T-helper 2 cell treated with Interferon-gamma antibody and Interleukin-4, amounts not matched to agents 5 μg/mL and 100 μg/mL, for 36 hours (primary cell): Measurements from ENCODE around the gene IGIP.

ENCODE experiments used
- DNase-seq: peaks from one replicate; pipeline ENCODE4 v3.0.0; 2021; ENCODE audit warnings: low spot score
- H3K27ac Mint-ChIP-seq: one replicate; pipeline ENCODE4 v1.8.0; 2021; ENCODE audit warnings: mild to moderate bottlenecking, mixed read lengths
- H3K27me3 Mint-ChIP-seq: one replicate; pipeline ENCODE4 v1.8.0; 2021; ENCODE audit warnings: low read depth, mixed read lengths
- H3K36me3 Mint-ChIP-seq: one replicate; pipeline ENCODE4 v1.8.0; 2021; ENCODE audit warnings: low read depth, mixed read lengths
- H3K4me1 Mint-ChIP-seq: one replicate; pipeline ENCODE4 v1.8.0; 2021; ENCODE audit warnings: low read depth, mixed read lengths
- H3K4me3 Mint-ChIP-seq: one replicate; pipeline ENCODE4 v1.8.0; 2022; ENCODE audit warnings: mild to moderate bottlenecking, moderate library complexity, mixed read lengths
- H3K9me3 Mint-ChIP-seq: one replicate; pipeline ENCODE4 v1.8.0; 2021; ENCODE audit warnings: mixed read lengths

The IGIP gene

DNA sequence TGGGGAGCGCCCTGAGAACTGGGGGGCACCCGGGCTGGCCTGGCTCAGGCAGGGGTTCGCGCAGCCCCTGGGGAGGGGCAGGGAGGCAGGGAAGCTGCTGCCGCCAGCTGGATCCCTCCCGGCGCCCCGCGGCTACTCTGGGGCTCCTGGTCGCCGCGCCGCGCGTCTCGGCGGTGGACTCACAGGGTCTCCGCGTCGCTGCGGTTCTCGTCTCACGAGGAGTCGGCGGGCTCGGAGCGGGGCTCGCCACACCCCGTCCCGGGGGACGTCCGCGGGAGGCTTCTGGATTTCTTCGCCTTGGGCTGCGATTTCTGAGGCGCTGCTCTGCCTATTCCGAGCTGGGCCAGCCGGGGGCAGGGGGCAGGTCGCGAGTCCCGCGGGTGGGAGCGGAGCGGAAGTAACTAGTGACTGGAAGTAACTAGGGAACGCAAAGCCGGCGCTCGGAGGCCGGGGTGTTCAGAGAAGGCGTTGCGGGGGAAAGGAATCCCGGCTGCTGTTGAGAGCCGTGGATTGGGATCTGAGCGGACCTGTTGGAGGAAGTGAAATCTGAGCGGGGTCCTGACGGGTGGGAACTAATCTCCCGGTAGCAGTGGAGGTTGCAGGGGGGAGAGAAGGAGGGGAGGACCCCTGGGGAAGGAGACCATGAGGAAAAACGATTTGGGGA lies 49.8 kb downstream of the IGIP start:
- H3K4me3 Mint-ChIP-seq: peak overlapping the region; percentile 89
- peak; percentile 56 for DNase-seq
- no peaks in the 10 kb centered on the region for H3K9me3 Mint-ChIP-seq
- peak overlapping the region; percentile 77 for H3K27ac Mint-ChIP-seq
- peaks cover 13% of the 10 kb centered on the region for H3K4me1 Mint-ChIP-seq
- peaks cover 28% of the 10 kb centered on the region for H3K27me3 Mint-ChIP-seq
- H3K36me3 Mint-ChIP-seq: no peaks in the 10 kb centered on the region

DNA sequence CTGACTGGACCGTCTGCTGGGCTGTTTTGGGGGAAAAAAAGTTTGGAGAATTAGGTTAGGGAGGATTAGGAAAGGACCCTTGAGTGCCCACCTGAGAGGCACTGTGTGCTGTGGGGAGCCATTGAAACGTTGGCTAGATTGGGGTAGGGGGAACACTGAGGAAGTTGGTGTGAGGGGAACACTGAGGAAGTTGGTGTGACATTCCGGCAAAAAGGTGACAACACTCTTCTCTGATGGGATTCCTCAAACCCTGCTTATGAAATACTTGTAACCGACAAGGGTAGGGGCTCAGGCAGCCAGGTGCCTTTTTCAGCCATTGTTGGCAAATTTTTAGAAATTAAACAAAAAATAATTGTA lies 50.3 kb downstream of the IGIP start:
- Mint-ChIP-seq H3K4me3 (peak overlapping the region; percentile 89), H3K9me3 (no peaks in the 10 kb centered on the region), H3K36me3 (no peaks in the 10 kb centered on the region), H3K27me3 (peaks cover 27% of the 10 kb centered on the region), H3K4me1 (peaks cover 13% of the 10 kb centered on the region), H3K27ac (peak overlapping the region; percentile 77)
- DNase-seq: no peak

DNA sequence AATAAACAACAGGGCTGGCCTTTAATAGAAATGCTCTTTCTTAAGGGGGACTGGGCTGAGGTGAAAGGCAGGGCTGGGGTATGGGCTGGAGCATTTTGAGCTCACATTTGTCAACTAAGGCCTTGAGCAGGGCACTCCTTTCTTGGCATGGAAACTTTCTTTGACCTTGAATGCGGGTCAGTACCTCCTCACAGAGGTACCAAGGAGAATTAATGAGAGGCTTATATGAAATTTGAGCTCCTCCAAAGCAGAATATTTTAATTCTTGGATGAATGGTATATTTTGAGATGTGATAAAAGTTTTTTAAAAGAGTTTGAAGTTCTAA lies 52.3 kb downstream of the IGIP start:
- no peak overlapping the region for H3K27ac Mint-ChIP-seq
- peaks cover 21% of the 10 kb centered on the region for H3K27me3 Mint-ChIP-seq
- no peak overlapping the region for H3K4me3 Mint-ChIP-seq
- no peaks in the 10 kb centered on the region for H3K9me3 Mint-ChIP-seq
- peaks cover 13% of the 10 kb centered on the region for H3K4me1 Mint-ChIP-seq
- H3K36me3 Mint-ChIP-seq: no peaks in the 10 kb centered on the region
- DNase-seq: no peak

DNA sequence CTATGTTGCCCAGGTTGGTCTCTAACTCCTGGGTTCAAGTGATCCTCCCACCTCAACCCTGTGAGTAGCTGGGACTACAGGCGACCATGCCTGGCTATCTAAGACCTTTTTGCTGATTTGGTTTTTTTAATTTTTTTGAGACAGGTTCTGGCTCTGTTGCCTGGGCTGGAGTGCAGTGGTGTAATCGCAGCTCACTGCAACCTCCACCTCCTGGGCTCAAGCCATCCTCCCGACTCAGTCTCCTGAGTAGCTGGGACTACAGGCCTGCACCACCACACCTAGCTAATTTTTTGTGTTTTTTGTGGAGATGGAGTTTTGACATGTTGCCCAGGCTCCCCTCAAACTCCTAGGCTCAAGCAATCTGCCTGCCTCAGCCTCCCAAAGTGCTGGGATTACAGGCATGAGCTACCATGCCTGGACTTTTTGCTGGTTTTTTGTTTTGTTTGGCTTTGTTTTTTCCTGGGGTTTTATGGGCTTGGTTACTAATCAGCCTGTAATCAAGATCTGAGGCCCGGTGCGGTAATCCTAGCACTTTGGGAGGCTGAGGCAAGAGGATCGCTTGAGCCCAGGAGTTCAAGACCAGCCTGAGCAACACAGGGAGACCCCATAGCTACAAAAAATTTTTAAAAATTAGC lies 52.9 kb downstream of the IGIP start:
- no peaks in the 10 kb centered on the region for H3K9me3 Mint-ChIP-seq
- peaks cover 21% of the 10 kb centered on the region for H3K27me3 Mint-ChIP-seq
- H3K27ac Mint-ChIP-seq: no peak overlapping the region
- DNase-seq: no peak
- no peak overlapping the region for H3K4me3 Mint-ChIP-seq
- H3K36me3 Mint-ChIP-seq: no peaks in the 10 kb centered on the region
- peaks cover 13% of the 10 kb centered on the region for H3K4me1 Mint-ChIP-seq
